HG02840 (cell line): Measurements from ENCODE around the gene TNS1.

Source experiments
- ATAC-seq: cut with Tn5 transposase; IDR thresholded peaks from one replicate; pipeline ENCODE4 v1.9.1; 2021; ENCODE audit warnings: mild to moderate bottlenecking, moderate library complexity, moderate number of reproducible peaks; ENCODE audit not compliant: unreplicated experiment, low FRiP score

The TNS1 gene

GRCh38 chr2:217886720-217887309, 116.0 kb downstream of the TNS1 start:
- no peak for ATAC-seq

- no peak for ATAC-seq
Observed at GRCh38 chr2:217886091-217886490, 116.7 kb downstream of the TNS1 start.

GRCh38 chr2:217884985-217885384, 117.8 kb downstream of the TNS1 start:
- ATAC-seq, result no peak

GRCh38 chr2:217880891-217881290, 121.9 kb downstream of the TNS1 start:
- no peak for ATAC-seq

- no peak for ATAC-seq
Observed at GRCh38 chr2:217880287-217880889, 122.4 kb downstream of the TNS1 start.

- no peak for ATAC-seq
Observed at GRCh38 chr2:217878915-217879590, 123.7 kb downstream of the TNS1 start.

GRCh38 chr2:217877866-217878265, 124.9 kb downstream of the TNS1 start:
- ATAC-seq, result no peak

GRCh38 chr2:217876253-217876570, 126.6 kb downstream of the TNS1 start:
- no peak for ATAC-seq

GRCh38 chr2:217875556-217876252, 127.1 kb downstream of the TNS1 start:
- ATAC-seq, result no peak

GRCh38 chr2:217875138-217875537, 127.7 kb downstream of the TNS1 start:
- ATAC-seq, result no peak

- no peak for ATAC-seq
Observed at GRCh38 chr2:217873371-217873770, 129.4 kb downstream of the TNS1 start.

- ATAC-seq, result no peak
Observed at GRCh38 chr2:217872319-217872718, 130.5 kb downstream of the TNS1 start.

- no peak for ATAC-seq
Observed at GRCh38 chr2:217870528-217871011, 132.2 kb downstream of the TNS1 start.

- ATAC-seq, result no peak
Observed at GRCh38 chr2:217868911-217869334, 133.9 kb downstream of the TNS1 start.

- ATAC-seq, result no peak
Observed at GRCh38 chr2:217868265-217868892, 134.4 kb downstream of the TNS1 start.

GRCh38 chr2:217866457-217866856, 136.3 kb downstream of the TNS1 start:
- no peak for ATAC-seq

GRCh38 chr2:217864963-217865772, 137.6 kb downstream of the TNS1 start:
- no peak for ATAC-seq

GRCh38 chr2:217863883-217864282, 138.9 kb downstream of the TNS1 start:
- no peak for ATAC-seq

GRCh38 chr2:217861334-217861877, 141.4 kb downstream of the TNS1 start:
- no peak for ATAC-seq

GRCh38 chr2:217859926-217860325, 142.9 kb downstream of the TNS1 start:
- no peak for ATAC-seq
